GM12872 (cell line): ENCODE measurements around the gene EFCAB11.

ENCODE experiments used
- TF ChIP-seq, protein P1 (sequence below): IDR thresholded peaks from 3 replicates; pipeline ENCODE4 v1.5.1; 2011; ENCODE audit warnings: low read depth, mild to moderate bottlenecking, low read length, moderate library complexity; ENCODE audit not compliant: insufficient read depth

EFCAB11 gene

DNA sequence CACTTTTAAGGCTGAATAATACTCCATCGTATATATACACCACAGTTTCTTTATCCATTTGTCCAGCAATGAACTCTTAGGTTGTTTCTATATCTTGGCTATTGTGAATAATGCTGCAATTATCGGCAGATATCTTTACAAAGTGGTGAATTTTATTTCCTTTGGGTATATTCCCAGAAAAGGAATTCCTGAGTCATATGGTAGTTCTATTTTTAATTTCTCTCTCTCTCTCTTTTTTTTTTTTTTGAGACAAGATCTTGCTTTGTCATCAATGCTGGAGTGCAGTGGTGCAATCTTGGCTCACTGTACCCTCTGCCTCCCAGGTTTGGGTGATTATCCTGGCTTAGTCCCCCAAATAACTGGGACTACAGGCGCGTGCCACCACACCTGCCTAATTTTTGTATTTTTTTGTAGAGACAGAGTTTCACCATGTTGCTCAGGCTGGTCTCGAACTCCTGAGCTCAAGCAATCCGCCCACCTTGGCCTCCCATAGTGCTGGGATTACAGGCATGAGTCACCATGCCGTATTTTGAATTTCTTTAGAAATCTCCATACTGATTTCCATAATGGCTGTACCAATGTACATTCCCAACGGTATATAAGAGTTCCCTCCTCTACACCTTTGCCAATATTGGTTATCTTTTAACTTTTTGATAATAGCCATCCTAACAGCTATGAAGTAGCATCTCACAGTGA is 98.4 kb downstream of the EFCAB11 start:
- TF ChIP-seq, protein P1, sequence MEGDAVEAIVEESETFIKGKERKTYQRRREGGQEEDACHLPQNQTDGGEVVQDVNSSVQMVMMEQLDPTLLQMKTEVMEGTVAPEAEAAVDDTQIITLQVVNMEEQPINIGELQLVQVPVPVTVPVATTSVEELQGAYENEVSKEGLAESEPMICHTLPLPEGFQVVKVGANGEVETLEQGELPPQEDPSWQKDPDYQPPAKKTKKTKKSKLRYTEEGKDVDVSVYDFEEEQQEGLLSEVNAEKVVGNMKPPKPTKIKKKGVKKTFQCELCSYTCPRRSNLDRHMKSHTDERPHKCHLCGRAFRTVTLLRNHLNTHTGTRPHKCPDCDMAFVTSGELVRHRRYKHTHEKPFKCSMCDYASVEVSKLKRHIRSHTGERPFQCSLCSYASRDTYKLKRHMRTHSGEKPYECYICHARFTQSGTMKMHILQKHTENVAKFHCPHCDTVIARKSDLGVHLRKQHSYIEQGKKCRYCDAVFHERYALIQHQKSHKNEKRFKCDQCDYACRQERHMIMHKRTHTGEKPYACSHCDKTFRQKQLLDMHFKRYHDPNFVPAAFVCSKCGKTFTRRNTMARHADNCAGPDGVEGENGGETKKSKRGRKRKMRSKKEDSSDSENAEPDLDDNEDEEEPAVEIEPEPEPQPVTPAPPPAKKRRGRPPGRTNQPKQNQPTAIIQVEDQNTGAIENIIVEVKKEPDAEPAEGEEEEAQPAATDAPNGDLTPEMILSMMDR = no peak

DNA sequence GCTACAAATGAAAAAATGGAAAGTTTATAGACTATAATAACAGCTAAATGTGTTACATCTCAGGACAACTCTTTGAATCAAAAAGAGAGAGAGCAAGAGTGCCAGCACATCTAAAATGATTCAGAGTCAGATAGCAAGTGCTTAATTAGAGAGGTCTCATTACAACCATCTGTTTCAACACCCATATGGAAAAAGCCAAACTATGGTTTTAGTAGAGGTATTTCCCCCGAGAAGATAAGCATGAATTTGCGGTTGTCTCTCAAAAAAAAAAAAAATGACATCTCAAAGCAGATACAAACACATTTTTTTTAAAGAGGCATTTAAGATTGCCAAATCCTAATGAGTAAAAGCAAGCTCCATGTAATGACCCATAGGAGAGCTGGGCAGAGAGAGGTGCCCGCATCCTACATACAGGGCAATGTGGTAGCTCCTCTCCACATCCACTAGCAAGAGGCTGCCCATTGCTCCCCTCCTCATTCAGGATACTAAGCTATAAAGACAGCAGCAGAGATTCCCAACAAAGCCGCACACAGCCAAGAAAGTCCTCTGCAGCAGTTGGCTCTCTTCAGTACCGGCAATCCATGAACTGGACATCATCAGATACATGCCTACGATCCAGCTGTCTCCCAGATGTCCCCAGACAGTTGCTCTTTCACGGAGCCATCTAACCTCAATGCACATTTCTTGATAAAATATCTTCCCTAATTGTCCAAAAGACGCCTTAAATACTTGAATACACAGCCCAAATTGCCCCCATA is 100.4 kb downstream of the EFCAB11 start:
- TF ChIP-seq, protein P1 = no peak

DNA sequence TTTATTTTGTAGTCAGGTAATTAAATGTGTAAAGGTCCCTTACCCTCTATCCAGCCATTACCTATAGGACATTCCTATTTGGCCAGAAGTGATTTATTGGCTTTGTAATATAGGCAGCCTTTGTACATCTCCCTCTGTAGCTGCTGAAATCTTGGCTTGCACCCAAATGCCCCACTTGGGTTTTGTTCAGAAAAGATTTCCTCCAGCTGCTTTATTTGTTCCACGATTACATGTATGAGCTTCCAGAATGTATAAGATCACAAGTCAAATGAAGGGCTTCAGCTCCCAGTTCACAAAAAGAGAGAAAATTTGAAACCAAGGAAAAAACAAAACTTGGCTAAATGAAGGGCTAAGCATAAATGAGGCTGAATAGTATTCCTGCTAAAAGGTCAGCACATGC is 103.4 kb downstream of the EFCAB11 start:
- TF ChIP-seq, protein P1 = no peak

DNA sequence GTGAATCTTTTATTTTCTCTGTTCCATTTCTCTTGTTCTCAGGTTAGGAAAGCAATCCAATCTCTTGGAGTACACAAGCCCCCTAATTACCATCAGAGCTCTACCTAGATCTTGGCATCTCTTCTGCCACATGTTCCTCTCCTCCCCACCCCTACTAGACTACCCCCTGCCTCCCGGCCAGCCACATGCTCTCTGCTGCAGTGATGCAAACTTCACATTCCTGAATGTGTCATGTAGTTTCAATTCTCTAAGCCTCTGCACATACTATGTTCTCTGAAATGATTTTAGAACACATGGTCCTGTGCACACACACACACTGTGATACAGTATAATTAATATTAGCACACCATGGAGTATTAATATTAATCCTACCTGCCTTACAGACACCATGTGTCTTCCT is 104.6 kb downstream of the EFCAB11 start:
- TF ChIP-seq, protein P1 = no peak

DNA sequence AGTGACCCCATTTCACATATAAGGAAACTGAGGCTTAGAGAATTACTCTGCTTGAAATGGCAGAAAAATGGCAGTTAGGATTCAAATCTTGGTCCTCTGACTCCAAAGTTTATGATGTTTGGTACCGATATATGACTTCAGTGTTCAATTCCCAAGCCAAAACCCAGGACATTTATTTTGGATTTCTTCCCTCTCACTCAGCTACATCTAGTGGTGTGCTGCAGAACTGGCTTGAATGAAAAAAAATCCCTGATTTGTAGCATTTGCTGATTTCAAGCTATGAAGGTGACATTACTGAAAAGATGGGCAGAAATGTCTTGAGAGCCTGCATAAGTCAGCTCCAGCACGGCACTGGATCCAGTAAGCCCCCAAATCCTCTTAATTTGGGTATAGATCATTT is 106.4 kb downstream of the EFCAB11 start:
- TF ChIP-seq, protein P1 = 0 out of 3 replicates have a peak, but pooled peaks have one; percentile 12

DNA sequence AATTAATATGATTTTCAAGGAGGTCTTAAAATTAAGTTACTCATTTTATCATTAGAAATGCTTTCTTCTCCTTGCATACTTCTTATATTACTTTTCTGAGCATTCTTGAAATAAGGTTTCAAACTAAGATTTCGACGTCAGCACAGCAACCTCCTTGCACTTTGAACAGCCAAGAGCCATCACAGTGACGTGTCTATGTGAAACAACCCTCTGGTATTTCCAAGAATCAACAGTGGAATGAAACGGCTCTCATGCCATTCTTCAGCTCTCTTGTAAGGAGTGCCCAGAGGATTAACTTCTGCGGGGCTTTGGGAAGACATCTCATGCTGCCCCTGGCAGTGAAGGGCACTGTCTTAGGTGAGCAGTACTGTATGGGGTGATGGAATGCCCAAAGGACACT is 109.2 kb downstream of the EFCAB11 start:
- TF ChIP-seq, protein P1 = no peak

DNA sequence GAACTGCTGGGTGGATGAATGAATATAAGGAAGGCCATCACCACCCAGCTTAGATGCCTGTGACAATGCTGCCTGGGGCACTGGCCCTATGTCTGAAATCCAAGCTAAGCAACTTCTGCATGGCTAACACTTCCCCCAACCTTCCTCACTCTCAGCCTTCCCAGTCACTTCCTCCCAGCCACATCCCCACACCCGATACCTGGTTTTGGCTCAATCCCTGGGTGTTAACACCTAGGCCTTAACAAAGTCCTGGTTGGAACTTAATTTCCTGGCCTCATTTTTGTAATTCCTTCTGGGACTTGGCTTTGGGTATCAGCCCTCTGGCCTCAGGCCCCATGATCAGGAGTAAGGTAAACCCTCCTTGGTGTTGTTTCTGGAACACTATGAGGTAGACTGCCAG is 110.0 kb downstream of the EFCAB11 start:
- TF ChIP-seq, protein P1 = no peak
